ENCODE results near the gene CDC42EP5.

CDC42EP5 gene

DNA sequence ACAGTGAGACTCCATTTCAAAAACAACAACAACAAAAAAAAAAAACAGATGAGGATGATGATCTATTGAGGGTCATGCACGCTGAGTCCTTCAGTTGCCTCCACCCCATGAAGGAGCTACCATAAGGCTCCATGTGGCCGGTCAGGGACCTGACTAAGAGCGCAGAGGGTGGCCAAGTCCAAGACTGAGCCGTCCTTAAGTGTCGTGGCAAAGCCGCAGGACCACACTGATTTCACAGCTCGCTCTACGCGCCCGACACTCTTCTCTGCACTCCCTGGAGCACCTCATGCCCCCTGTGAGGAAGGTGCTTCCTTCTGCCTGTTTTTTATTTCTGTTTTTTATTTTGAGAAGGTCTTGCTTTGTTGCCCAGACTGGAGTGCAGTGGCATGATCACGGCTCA lies 45.5 kb downstream of the CDC42EP5 start:
- Histone ChIP-seq H3K9ac (ENCODE audit: low read length) (no peak overlapping the region), H3K27me3 (ENCODE audit: insufficient read depth, low read length) (0 out of 2 replicates have a peak, but pooled peaks cover 1% of the 10 kb centered on the region), H3K79me2 (ENCODE audit: insufficient read depth, low read length) (no peaks in the 10 kb centered on the region), H3K27ac (ENCODE audit: low read depth, low read length, poor library complexity, severe bottlenecking) (no peak overlapping the region), H4K20me1 (ENCODE audit: insufficient read depth, low read length) (no peaks in the 10 kb centered on the region), H3K9me3 (ENCODE audit: low read length) (no peaks in the 10 kb centered on the region), H3K4me1 (ENCODE audit: insufficient read depth, low read length, severe bottlenecking) (no peaks in the 10 kb centered on the region), H3F3A (ENCODE audit: insufficient read depth, low read length) (no peaks in the 10 kb centered on the region), H3K4me3 (ENCODE audit: low read depth, low read length, poor library complexity, severe bottlenecking) (no peak overlapping the region), H3K9me2 (ENCODE audit: low read depth, low read length) (no peaks in the 10 kb centered on the region), H3K4me2 (ENCODE audit: low read length) (no peak overlapping the region), H3K36me3 (ENCODE audit: insufficient read depth, low read length) (no peaks in the 10 kb centered on the region), H2AFZ (ENCODE audit: low read length) (no peak overlapping the region)
- TF ChIP-seq EZH2 (IDR thresholded peaks at IDR 0.05; ENCODE audit: borderline replicate concordance, low read length) = no peak
- TF ChIP-seq, protein P1, sequence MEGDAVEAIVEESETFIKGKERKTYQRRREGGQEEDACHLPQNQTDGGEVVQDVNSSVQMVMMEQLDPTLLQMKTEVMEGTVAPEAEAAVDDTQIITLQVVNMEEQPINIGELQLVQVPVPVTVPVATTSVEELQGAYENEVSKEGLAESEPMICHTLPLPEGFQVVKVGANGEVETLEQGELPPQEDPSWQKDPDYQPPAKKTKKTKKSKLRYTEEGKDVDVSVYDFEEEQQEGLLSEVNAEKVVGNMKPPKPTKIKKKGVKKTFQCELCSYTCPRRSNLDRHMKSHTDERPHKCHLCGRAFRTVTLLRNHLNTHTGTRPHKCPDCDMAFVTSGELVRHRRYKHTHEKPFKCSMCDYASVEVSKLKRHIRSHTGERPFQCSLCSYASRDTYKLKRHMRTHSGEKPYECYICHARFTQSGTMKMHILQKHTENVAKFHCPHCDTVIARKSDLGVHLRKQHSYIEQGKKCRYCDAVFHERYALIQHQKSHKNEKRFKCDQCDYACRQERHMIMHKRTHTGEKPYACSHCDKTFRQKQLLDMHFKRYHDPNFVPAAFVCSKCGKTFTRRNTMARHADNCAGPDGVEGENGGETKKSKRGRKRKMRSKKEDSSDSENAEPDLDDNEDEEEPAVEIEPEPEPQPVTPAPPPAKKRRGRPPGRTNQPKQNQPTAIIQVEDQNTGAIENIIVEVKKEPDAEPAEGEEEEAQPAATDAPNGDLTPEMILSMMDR (IDR thresholded peaks at IDR 0.05; ENCODE audit: low read length) = no peak

DNA sequence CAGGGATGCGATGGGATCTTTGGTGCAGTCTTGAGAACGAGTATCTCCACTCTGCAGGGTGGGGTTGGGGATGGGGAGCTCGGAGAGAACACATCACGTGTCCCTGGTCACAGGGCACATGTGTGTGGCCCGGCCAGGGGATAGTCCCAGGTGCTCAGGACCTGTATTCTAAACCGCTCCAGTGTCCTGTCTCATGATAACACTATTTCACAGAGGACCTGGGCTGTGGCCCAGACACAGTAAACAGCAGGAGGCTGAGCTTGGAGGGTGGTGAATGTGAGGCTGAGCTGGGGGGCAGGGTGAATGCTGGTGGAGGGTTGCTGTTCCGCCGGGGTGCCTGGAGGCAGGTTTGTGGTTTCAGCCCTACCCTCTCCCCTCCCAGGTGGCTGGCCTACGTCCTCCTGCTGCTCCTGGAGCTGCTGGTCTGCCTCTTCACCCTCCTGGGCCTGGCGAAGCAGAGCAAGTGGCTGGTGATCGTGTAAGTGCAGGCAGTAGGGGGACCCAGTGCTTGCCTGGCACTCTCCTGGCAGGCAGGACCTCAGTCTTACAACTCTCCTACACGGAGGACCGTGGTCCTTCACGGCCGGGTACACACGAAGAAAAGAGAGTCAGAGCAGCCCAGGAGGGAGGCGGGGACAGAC lies 46.7 kb downstream of the CDC42EP5 start:
- Histone ChIP-seq H3K36me3 (ENCODE audit: insufficient read depth, low read length) (no peaks in the 10 kb centered on the region), H3K4me2 (ENCODE audit: low read length) (no peak overlapping the region), H3K79me2 (ENCODE audit: insufficient read depth, low read length) (no peaks in the 10 kb centered on the region), H3K9me3 (ENCODE audit: low read length) (no peaks in the 10 kb centered on the region), H3F3A (ENCODE audit: insufficient read depth, low read length) (no peaks in the 10 kb centered on the region), H3K4me3 (ENCODE audit: low read depth, low read length, poor library complexity, severe bottlenecking) (no peak overlapping the region), H3K27ac (ENCODE audit: low read depth, low read length, poor library complexity, severe bottlenecking) (no peak overlapping the region), H3K9me2 (ENCODE audit: low read depth, low read length) (no peaks in the 10 kb centered on the region), H3K4me1 (ENCODE audit: insufficient read depth, low read length, severe bottlenecking) (no peaks in the 10 kb centered on the region), H3K27me3 (ENCODE audit: insufficient read depth, low read length) (no peaks in the 10 kb centered on the region), H2AFZ (ENCODE audit: low read length) (no peak overlapping the region), H4K20me1 (ENCODE audit: insufficient read depth, low read length) (no peaks in the 10 kb centered on the region), H3K9ac (ENCODE audit: low read length) (no peak overlapping the region)
- TF ChIP-seq, protein P1 (IDR thresholded peaks at IDR 0.05; ENCODE audit: low read length) = no peak
- no peak for TF ChIP-seq EZH2 (IDR thresholded peaks at IDR 0.05; ENCODE audit: borderline replicate concordance, low read length)

DNA sequence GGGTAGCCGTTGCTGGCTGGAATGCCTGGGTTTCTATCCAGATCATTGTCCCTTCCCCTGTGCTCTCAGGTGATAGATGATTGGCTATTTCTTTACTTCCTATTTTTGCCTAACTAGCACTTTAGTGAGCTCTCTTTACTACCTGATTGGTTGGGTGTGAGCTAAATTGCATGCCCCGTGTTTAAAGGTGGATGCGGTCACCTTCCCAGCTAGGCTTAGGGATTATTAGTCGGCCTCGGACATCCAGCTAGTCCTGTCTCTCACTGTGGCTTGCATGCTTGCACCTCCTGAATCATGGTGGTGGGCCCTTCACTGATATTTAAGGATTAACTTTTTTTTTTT lies 47.7 kb downstream of the CDC42EP5 start:
- H3K4me1 ChIP-seq (ENCODE audit: insufficient read depth, low read length, severe bottlenecking) = no peaks in the 10 kb centered on the region
- TF ChIP-seq, protein P1 (IDR thresholded peaks at IDR 0.05; ENCODE audit: low read length) = no peak
- TF ChIP-seq EZH2 (IDR thresholded peaks at IDR 0.05; ENCODE audit: borderline replicate concordance, low read length) = no peak
- H3K9me2 ChIP-seq (ENCODE audit: low read depth, low read length) = no peaks in the 10 kb centered on the region
- H2AFZ ChIP-seq (ENCODE audit: low read length) = no peak overlapping the region
- no peaks in the 10 kb centered on the region for H3K79me2 ChIP-seq (ENCODE audit: insufficient read depth, low read length)
- no peaks in the 10 kb centered on the region for H3K27me3 ChIP-seq (ENCODE audit: insufficient read depth, low read length)
- no peak overlapping the region for H3K9ac ChIP-seq (ENCODE audit: low read length)
- no peak overlapping the region for H3K4me2 ChIP-seq (ENCODE audit: low read length)
- no peaks in the 10 kb centered on the region for H4K20me1 ChIP-seq (ENCODE audit: insufficient read depth, low read length)
- H3K9me3 ChIP-seq (ENCODE audit: low read length) = no peaks in the 10 kb centered on the region
- no peak overlapping the region for H3K4me3 ChIP-seq (ENCODE audit: low read depth, low read length, poor library complexity, severe bottlenecking)
- no peaks in the 10 kb centered on the region for H3K36me3 ChIP-seq (ENCODE audit: insufficient read depth, low read length)
- H3K27ac ChIP-seq (ENCODE audit: low read depth, low read length, poor library complexity, severe bottlenecking) = no peak overlapping the region
- no peaks in the 10 kb centered on the region for H3F3A ChIP-seq (ENCODE audit: insufficient read depth, low read length)

Data from OCI-LY1 (cell line).